PC-9 (cell line): ENCODE measurements around the gene SSC5D.

Source experiments
- EZH2 ChIP-seq: fragments of 200-600 bp; sonication (generic); IDR thresholded peaks from 2 replicates; pipeline ENCODE4 v1.8.0; 2017; ENCODE audit warnings: antibody characterized with exemption, low read depth
- TF ChIP-seq, protein P1 (sequence below): fragments of 200-600 bp; sonication (generic); conservative IDR thresholded peaks from 2 replicates; pipeline ENCODE4 v1.6.1; 2017; ENCODE audit warnings: mixed run types, antibody characterized with exemption, mild to moderate bottlenecking, moderate library complexity

DNA sequence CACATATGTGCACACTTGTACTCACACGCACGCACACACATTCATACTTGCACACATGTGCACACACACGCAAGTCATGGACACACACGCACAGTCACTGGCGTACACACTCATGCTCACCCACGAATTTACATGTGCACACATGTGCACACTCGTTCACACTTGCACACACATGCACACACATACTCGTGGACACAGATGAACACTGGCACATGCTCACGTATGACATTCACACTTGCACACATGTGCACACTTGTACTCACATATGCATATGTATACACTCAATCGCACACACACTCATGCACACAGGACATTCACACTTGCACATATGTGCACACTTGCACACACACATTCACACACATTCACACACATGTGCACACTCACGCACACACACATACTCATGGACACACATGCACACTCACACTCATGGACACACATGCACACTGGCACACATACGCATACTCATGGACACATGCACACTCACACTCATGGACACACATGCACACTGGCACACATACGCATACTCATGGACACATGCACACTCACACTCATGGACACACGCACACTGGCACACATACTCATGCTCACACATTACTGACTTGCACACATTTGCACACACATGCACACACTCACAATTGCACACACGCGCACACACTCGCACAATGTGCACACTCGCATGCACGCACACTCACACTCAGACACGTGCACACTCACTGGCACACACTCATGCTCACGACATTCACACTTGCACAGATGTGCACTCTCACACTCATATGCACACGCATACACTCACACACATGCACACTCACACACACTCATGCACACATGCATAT is 39.2 kb downstream of the SSC5D start:
- TF ChIP-seq, protein P1, sequence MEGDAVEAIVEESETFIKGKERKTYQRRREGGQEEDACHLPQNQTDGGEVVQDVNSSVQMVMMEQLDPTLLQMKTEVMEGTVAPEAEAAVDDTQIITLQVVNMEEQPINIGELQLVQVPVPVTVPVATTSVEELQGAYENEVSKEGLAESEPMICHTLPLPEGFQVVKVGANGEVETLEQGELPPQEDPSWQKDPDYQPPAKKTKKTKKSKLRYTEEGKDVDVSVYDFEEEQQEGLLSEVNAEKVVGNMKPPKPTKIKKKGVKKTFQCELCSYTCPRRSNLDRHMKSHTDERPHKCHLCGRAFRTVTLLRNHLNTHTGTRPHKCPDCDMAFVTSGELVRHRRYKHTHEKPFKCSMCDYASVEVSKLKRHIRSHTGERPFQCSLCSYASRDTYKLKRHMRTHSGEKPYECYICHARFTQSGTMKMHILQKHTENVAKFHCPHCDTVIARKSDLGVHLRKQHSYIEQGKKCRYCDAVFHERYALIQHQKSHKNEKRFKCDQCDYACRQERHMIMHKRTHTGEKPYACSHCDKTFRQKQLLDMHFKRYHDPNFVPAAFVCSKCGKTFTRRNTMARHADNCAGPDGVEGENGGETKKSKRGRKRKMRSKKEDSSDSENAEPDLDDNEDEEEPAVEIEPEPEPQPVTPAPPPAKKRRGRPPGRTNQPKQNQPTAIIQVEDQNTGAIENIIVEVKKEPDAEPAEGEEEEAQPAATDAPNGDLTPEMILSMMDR: no peak
- TF ChIP-seq EZH2: no peak
